Measurements from ENCODE around the gene AP1S1. TPM values are rescaled to one million over a fixed set of nuclear protein-coding genes. Genes with fewer than 3 reads are reported as not detected.
A peak's percentile ranks its signal among the peaks of the same experiment; 100 is the strongest.

Gene AP1S1
- total and polyA plus RNA-seq, 2 of the 13 experiments (the other 11 are each of a cell fraction or from before 2014, with no cell fraction given), result 57.5 to 68.1 TPM

DNA sequence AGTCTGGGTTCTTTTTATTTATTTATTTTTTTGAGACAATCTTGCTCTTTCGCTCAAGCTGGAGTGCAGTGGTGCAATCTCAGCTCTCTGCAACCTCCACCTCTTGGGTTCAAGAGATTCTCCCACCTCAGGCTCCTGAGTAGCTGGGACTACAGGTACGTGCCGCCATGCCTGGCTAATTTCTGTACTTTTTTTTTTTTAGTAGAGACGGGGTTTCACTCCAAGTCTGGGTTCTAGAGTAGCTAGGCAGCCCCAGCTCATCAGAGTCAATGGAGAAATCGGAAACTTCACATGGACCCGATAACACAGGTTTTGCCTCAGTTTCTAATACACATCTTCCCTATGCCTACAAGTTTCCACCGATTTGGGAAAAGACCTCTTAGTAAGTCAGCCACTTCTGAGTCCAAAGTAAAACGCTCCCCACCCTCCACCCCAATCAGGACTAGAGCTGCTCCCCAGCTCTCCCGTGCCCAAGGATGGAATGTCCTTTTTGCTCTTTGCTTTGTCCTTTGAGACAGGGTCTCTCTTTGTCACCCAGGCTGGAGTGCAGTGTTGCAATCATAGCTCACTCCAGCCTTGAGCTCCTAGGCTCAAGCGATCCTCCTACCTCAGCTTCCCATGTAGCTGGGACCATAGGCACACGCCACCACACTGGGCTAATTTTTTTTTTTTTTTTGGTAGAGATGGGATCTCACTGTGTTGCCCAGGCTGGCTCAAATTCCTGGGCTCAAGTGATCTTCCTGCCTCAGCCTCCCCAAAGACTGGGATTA lies 31.2 kb upstream of the AP1S1 start (continued):
- TF ChIP-seq AHDC1 (CRISPR knock-in tag; IDR thresholded peaks at IDR 0.05; ENCODE audit: borderline replicate concordance), result peak; percentile 27; the same call in 1 of the 2 replicates
- TF ChIP-seq SP2 (CRISPR knock-in tag; IDR thresholded peaks at IDR 0.05), result no peak
- no peak; the same call in none of the 2 replicates for TF ChIP-seq ZMYM3 (CRISPR knock-in tag; IDR thresholded peaks at IDR 0.05)
- TF ChIP-seq ZNF567 (CRISPR knock-in tag; IDR thresholded peaks at IDR 0.05; ENCODE audit: borderline replicate concordance), result no peak
- TF ChIP-seq RFX1 (IDR thresholded peaks at IDR 0.05), result no peak
- TF ChIP-seq, protein P1, sequence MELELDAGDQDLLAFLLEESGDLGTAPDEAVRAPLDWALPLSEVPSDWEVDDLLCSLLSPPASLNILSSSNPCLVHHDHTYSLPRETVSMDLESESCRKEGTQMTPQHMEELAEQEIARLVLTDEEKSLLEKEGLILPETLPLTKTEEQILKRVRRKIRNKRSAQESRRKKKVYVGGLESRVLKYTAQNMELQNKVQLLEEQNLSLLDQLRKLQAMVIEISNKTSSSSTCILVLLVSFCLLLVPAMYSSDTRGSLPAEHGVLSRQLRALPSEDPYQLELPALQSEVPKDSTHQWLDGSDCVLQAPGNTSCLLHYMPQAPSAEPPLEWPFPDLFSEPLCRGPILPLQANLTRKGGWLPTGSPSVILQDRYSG (CRISPR knock-in tag; IDR thresholded peaks at IDR 0.05), result no peak
- TF ChIP-seq, protein P2, sequence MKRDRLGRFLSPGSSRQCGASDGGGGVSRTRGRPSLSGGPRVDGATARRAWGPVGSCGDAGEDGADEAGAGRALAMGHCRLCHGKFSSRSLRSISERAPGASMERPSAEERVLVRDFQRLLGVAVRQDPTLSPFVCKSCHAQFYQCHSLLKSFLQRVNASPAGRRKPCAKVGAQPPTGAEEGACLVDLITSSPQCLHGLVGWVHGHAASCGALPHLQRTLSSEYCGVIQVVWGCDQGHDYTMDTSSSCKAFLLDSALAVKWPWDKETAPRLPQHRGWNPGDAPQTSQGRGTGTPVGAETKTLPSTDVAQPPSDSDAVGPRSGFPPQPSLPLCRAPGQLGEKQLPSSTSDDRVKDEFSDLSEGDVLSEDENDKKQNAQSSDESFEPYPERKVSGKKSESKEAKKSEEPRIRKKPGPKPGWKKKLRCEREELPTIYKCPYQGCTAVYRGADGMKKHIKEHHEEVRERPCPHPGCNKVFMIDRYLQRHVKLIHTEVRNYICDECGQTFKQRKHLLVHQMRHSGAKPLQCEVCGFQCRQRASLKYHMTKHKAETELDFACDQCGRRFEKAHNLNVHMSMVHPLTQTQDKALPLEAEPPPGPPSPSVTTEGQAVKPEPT (CRISPR knock-in tag; IDR thresholded peaks at IDR 0.05; ENCODE audit: low read depth), result no peak
- TF ChIP-seq NFATC3 (CRISPR knock-in tag; IDR thresholded peaks at IDR 0.05), result no peak
- TF ChIP-seq ZFAT (CRISPR knock-in tag; conservative IDR thresholded peaks at IDR 0.05), result no peak
- no peak for TF ChIP-seq FOXJ3 (CRISPR knock-in tag; IDR thresholded peaks at IDR 0.05; ENCODE audit: borderline replicate concordance)
- TF ChIP-seq ZHX2 (IDR thresholded peaks at IDR 0.05; ENCODE audit: low read depth), result no peak
- TF ChIP-seq ZHX2 (CRISPR knock-in tag; IDR thresholded peaks at IDR 0.05; ENCODE audit: borderline replicate concordance), result no peak; the same call in 1 of the 2 replicates
- peak; percentile 60; the same call in 1 of the 2 replicates for TF ChIP-seq ZNF414 (CRISPR knock-in tag; IDR thresholded peaks at IDR 0.05)

Data from HepG2 (cell line).